GM13976 (cell line): Measurements from ENCODE around the gene PPEF1.
"Not testable (repeated sequence)": the region's sequence is repeated elsewhere in the genome, so short reads cannot be mapped to it uniquely, and the experiment has no call there.

Experiments
- DNase-seq: peaks from one replicate; pipeline ENCODE4 v3.0.0; 2012; ENCODE audit warnings: low spot score
- in situ Hi-C: fragments of 300-500 bp; cut with MboI; formaldehyde crosslinking; loops from one replicate; pipeline ENCODE4 v1.12.0; 2022; ENCODE audit warnings: low sequenced_read_pairs, mixed read lengths, inconsistent platforms; ENCODE audit not compliant: unreplicated experiment
- TF ChIP-seq, protein P1 (sequence below): IDR thresholded peaks from 2 replicates; pipeline ENCODE4 v1.5.1; 2012; ENCODE audit warnings: borderline replicate concordance, mild to moderate bottlenecking; ENCODE audit not compliant: insufficient read depth; ENCODE audit errors: extremely low read depth, missing control alignments, control extremely low read depth

The PPEF1 gene

DNA sequence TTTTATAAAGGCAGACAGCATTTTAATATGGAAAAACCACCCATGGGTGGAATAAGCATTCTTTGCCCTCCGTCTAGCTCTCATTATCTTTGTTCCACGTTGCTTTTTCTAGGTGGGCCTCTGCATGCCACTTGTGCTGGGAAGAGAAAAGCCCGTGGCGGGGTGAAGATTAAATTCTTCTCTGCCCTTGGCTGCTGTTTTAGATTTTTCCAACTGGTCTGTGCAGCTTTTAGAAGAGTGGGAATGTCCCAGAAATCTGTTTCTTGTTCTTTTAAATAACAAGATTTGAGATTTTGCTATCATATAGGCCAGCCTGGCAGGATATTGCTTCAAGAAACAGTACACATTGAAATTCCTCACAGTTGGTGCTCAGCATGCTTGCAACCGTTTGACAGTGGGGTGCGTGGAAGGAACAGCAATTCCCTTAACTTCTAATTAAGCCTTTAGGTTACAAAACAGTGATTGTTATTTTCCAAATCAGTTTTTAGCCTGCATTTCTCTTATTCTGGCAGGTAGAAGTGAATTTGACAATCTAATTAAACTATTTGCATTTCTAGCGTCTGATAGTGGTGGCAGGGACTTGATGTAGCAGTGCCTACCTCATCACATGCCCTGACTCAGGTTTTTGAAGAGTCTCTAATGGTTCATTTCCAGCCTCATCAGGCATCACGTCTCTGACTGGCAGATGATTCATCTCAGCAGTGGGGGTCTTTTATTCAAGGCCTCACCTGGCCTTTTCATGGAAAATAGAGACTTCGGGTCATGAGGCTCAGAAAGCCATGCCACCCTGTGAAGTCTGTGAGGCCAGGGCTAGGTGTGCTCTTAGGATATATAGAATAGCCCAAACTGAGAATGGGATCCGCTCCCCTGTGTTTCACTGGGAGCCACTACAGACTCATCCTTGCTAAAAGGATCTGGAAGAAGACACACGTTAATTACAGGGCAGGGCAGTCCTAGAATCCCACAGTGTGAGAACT is 50.8 kb downstream of the PPEF1 start:
- TF ChIP-seq, protein P1, sequence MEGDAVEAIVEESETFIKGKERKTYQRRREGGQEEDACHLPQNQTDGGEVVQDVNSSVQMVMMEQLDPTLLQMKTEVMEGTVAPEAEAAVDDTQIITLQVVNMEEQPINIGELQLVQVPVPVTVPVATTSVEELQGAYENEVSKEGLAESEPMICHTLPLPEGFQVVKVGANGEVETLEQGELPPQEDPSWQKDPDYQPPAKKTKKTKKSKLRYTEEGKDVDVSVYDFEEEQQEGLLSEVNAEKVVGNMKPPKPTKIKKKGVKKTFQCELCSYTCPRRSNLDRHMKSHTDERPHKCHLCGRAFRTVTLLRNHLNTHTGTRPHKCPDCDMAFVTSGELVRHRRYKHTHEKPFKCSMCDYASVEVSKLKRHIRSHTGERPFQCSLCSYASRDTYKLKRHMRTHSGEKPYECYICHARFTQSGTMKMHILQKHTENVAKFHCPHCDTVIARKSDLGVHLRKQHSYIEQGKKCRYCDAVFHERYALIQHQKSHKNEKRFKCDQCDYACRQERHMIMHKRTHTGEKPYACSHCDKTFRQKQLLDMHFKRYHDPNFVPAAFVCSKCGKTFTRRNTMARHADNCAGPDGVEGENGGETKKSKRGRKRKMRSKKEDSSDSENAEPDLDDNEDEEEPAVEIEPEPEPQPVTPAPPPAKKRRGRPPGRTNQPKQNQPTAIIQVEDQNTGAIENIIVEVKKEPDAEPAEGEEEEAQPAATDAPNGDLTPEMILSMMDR: no peak
- in situ Hi-C loops: no loop called here
- no peak for DNase-seq

DNA sequence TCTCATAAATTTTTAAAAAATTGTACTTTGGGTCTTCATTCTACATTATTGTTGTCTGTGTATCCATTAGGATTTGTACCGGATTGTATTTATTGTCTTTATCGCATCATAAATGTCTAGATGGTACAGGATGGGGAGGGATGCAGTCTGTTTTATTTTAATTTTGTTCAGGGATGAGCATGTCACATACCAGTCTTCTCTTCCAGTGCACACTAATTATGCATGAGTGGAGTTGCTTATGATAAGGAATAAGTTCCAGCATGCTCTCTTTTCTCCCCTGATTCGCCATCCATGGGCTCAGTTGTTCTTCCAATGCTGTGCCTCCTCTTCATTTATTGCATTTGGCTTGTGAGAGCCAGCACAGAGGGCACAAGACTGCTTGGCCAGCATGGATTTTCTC is 54.3 kb downstream of the PPEF1 start:
- TF ChIP-seq, protein P1: no peak
- in situ Hi-C loops: no loop called here
- no peak for DNase-seq

DNA sequence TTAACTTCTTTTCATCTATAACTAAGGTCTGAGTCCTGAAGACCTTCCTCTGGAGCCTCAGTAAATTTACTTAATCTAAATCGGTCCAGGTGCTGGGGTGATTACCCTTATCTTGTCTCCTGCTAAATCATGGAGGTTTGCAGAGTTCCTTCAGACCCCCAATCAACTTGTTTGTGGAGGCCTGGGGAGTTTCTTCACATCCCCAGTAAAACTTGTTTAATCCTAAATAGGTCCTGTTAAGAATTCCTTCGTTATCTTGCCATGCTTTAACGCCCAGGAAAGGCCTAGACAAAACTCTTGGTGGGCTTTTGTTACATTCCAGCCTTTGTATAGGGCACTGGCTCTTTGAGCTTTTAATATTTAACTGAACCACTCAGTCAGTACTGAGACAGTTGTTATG is 55.7 kb downstream of the PPEF1 start:
- in situ Hi-C loops, DNase-seq: not testable (repeated sequence)

DNA sequence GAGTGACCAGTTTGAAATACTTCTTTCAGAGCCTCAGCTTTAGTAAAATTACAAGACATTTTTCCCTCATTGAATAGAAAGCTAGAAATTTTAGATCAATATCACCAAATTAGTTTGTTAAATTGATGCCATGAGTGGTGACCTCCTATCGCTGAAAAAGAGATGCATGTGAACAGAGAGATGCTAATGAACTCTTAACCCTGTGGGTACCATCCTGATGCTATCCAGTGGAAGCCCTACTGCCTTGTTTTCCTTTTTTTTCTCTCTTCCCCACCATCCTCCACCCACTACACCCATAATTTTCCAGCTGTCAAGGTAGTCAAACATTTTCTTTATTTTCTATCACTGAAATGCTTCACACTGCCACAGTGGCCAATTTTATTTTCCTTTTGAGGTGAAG is 61.9 kb downstream of the PPEF1 start:
- in situ Hi-C loops: no loop called here
- no peak for DNase-seq
- TF ChIP-seq, protein P1: no peak

DNA sequence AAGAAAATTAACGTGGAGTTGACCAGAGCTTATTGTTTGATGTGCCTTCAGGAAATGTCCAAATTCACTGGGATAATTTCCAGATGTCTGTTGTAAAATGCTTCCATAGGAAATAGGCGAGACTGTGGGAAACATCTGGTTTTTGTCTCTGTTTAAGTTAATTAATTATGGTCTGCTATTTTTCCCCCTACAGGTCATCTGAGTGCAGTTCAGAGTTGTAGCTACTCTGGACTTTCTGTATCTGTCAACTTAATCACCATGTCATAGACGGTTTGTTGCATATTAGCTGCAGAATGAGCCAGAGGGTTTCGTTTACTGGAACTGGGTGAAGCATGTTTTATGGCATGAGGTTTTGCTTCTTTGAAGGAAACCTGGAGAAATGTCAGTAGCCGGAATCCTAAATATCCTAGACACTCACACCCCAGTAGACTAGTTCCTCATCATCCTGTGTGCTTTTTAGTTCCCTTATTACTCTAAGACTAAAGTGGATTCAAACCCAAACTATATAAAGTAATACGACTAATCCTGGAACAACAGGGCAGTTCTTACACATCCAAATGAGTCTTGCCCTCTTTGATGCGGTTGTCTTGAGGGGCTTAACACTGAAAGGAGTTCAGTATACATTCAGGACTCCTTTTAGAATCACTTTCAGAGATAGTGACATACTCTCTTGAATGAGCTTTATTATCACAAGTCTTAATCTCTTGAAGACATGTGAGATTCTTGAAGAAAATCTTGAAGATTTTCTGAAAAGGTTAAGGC is 62.5 kb downstream of the PPEF1 start:
- TF ChIP-seq, protein P1: no peak
- in situ Hi-C loops: no loop called here
- DNase-seq: no peak

DNA sequence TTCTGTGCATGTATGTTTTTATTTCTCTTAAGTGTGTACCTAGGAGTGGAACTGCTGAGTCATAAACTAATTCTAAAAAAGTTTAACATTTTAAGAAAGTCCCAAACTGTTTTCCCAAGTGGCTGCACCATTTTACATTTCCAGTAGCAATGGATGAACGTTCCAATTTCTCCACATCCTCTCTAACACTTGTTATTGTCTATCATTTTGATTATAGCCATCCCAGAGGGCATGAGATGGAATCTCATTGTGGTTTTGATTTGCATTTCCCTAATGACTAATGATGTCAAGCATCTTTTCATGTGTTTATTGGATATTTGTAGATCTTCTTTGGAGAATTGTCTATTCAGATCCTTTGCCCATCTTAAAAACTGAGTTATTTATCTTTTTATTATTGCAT is 82.5 kb downstream of the PPEF1 start:
- in situ Hi-C loops: no loop called here
- no peak for DNase-seq
- TF ChIP-seq, protein P1: no peak

DNA sequence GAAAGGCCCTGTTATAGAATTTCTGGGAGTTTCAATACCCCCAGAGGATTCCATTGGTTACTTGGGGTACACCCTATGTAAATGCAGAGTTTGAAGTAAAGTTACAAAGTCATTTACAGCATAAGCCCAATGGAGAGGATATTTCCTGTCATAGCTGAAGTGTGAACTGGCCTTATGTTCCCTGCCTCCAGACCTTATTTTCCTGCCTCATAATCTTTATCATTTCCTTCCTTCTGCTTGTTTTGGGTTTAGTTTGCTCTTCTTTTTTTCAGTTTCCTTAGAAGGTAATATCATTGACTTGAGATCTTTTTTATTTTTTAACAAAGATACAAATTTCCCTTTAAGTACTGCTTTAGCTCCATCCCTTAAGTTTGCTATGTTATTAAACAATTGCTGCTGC is 85.4 kb downstream of the PPEF1 start:
- TF ChIP-seq, protein P1: no peak
- no peak for DNase-seq
- in situ Hi-C loops: no loop called here
